HL-60 (cell line): ENCODE measurements around the gene AGTRAP.

Source experiments
- DNase-seq, 2 experiments: peaks; one replicate each; pipeline ENCODE4 v3.0.0-alpha.2; 2010 to 2020; ENCODE audit warnings: low read depth in 1 of 2, low spot score in 1 of 2
- H3K27ac ChIP-seq: fragments of 250-450 bp; sonication (Bioruptor Pico); replicated peaks from 2 replicates; pipeline ENCODE4 v1.5.1; 2020; ENCODE audit warnings: mild to moderate bottlenecking, moderate library complexity
- H3K27me3 ChIP-seq: fragments of 250-450 bp; sonication (Bioruptor Pico); 2 replicates; pipeline ENCODE4 v1.5.1; 2021; ENCODE audit warnings: mild to moderate bottlenecking, moderate library complexity; ENCODE audit not compliant: insufficient read depth, poor library complexity, severe bottlenecking
- H3K4me3 ChIP-seq: replicated peaks from 2 replicates; pipeline ENCODE4 v1.5.1; 2011; ENCODE audit warnings: mild to moderate bottlenecking, control low read depth, low read length; ENCODE audit not compliant: insufficient read depth
- GABPA ChIP-seq: IDR thresholded peaks from 2 replicates; pipeline ENCODE4 v1.6.1; 2012; ENCODE audit warnings: low read depth
- POLR2AphosphoS5 ChIP-seq: IDR thresholded peaks from 2 replicates; pipeline ENCODE4 v1.6.1; 2012; ENCODE audit warnings: low read depth
- SPI1 ChIP-seq: IDR thresholded peaks from 2 replicates; pipeline ENCODE4 v1.6.1; 2012; ENCODE audit warnings: low read depth, mild to moderate bottlenecking, borderline replicate concordance
- TF ChIP-seq, protein P1 (sequence below): IDR thresholded peaks from one replicate; pipeline ENCODE4 v1.5.1; 2011; ENCODE audit warnings: low read length, control low read depth, inconsistent platforms; ENCODE audit not compliant: insufficient read depth
- TF ChIP-seq, protein P2 (sequence below): IDR thresholded peaks from 2 replicates; pipeline ENCODE4 v1.6.1; 2012; ENCODE audit warnings: low read depth; ENCODE audit not compliant: insufficient replicate concordance

Gene AGTRAP

GRCh38 chr1:11738783-11739182, 2.8 kb downstream of the AGTRAP start:
- Histone ChIP-seq H3K4me3 (no peak overlapping the region), H3K27ac (peak overlapping the region; percentile 98), H3K27me3 (no peaks in the 10 kb centered on the region)
- DNase-seq: peak in 1 of 2 experiments; percentile 74
- TF ChIP-seq, protein P1, sequence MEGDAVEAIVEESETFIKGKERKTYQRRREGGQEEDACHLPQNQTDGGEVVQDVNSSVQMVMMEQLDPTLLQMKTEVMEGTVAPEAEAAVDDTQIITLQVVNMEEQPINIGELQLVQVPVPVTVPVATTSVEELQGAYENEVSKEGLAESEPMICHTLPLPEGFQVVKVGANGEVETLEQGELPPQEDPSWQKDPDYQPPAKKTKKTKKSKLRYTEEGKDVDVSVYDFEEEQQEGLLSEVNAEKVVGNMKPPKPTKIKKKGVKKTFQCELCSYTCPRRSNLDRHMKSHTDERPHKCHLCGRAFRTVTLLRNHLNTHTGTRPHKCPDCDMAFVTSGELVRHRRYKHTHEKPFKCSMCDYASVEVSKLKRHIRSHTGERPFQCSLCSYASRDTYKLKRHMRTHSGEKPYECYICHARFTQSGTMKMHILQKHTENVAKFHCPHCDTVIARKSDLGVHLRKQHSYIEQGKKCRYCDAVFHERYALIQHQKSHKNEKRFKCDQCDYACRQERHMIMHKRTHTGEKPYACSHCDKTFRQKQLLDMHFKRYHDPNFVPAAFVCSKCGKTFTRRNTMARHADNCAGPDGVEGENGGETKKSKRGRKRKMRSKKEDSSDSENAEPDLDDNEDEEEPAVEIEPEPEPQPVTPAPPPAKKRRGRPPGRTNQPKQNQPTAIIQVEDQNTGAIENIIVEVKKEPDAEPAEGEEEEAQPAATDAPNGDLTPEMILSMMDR: no peak
- peak; percentile 97 for TF ChIP-seq SPI1

DNA sequence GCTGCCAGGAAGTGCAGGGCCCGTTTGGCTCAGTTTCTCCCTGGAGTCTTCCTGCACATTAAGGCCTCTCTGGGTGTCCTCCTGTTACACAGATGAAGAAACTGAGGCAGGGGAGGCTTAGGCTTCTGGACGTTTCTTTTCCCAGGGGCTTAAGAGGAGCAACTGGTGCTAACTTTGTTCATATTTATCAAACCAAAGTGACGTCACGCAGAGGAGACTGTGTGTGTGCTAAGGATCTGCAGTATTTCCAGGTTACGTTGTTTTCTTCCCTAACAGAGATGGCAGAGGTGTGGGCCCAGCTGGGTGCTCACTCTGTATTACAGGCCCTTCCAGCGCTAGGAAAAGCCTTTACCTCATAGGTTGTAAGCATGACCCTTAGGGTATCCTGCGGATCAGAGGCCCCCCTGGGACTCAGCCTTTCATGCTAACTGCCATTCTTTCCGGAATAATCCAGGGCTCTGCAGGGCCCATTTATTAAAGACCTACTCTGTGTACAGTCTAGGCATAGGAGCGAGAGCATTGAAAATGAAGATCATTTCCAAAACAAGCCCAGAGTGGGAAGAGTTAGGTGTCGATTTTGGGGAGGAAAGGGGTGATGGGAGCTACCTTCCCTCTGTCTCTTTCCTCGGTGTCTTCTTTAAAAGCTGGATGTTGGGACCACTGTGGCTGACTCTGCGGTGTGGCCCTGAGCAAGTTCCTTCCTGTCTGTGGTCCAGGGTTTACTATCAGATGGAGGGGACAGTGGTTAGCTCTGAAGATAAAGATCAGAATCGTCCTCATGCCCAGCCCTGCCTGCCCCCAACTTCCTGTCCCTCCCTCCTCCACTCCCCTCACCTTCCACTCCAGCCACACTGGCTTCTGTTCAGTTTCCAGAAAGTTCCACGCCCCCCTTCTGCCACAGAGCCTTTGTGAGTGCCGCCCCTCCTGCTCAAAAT, 4.6 kb downstream of the AGTRAP start:
- H3K27ac ChIP-seq: peak overlapping the region; percentile 98
- no peak overlapping the region for H3K4me3 ChIP-seq
- DNase-seq: peak; percentile 89 to 91
- TF ChIP-seq SPI1: peak; percentile 49; the same call in 1 of the 2 replicates
- peak; percentile 99 for TF ChIP-seq POLR2AphosphoS5
- TF ChIP-seq, protein P1: no peak
- no peaks in the 10 kb centered on the region for H3K27me3 ChIP-seq

GRCh38 chr1:11741482-11741881, 5.5 kb downstream of the AGTRAP start:
- H3K27me3 ChIP-seq: no peaks in the 10 kb centered on the region
- TF ChIP-seq SPI1: no peak
- no peak for TF ChIP-seq GABPA
- TF ChIP-seq, protein P2, sequence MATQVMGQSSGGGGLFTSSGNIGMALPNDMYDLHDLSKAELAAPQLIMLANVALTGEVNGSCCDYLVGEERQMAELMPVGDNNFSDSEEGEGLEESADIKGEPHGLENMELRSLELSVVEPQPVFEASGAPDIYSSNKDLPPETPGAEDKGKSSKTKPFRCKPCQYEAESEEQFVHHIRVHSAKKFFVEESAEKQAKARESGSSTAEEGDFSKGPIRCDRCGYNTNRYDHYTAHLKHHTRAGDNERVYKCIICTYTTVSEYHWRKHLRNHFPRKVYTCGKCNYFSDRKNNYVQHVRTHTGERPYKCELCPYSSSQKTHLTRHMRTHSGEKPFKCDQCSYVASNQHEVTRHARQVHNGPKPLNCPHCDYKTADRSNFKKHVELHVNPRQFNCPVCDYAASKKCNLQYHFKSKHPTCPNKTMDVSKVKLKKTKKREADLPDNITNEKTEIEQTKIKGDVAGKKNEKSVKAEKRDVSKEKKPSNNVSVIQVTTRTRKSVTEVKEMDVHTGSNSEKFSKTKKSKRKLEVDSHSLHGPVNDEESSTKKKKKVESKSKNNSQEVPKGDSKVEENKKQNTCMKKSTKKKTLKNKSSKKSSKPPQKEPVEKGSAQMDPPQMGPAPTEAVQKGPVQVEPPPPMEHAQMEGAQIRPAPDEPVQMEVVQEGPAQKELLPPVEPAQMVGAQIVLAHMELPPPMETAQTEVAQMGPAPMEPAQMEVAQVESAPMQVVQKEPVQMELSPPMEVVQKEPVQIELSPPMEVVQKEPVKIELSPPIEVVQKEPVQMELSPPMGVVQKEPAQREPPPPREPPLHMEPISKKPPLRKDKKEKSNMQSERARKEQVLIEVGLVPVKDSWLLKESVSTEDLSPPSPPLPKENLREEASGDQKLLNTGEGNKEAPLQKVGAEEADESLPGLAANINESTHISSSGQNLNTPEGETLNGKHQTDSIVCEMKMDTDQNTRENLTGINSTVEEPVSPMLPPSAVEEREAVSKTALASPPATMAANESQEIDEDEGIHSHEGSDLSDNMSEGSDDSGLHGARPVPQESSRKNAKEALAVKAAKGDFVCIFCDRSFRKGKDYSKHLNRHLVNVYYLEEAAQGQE: no peak
- no peak for TF ChIP-seq POLR2AphosphoS5
- TF ChIP-seq, protein P1: no peak
- no peak overlapping the region for H3K4me3 ChIP-seq
- peak overlapping the region; percentile 98 for H3K27ac ChIP-seq
- DNase-seq: no peak

- no peak for DNase-seq
- no peak overlapping the region for H3K4me3 ChIP-seq
- H3K27me3 ChIP-seq: no peaks in the 10 kb centered on the region
- no peak for TF ChIP-seq POLR2AphosphoS5
- no peak overlapping the region for H3K27ac ChIP-seq
Measured at GRCh38 chr1:11741919-11742558, 6.1 kb downstream of the AGTRAP start.

- H3K27ac ChIP-seq: no peak overlapping the region
- no peak for DNase-seq
- H3K4me3 ChIP-seq: no peak overlapping the region
- no peaks in the 10 kb centered on the region for H3K27me3 ChIP-seq
- TF ChIP-seq, protein P1: no peak
- TF ChIP-seq GABPA (no peak), POLR2AphosphoS5 (no peak), SPI1 (no peak)
- TF ChIP-seq, protein P2: no peak
Measured at GRCh38 chr1:11744287-11744686, 8.4 kb downstream of the AGTRAP start.
